GM12874 (cell line): ENCODE measurements around the gene RNF115.

Experiments used
- TF ChIP-seq, protein P1 (sequence below): IDR thresholded peaks from 2 replicates; pipeline ENCODE4 v1.5.1; 2011; ENCODE audit warnings: low read depth, mild to moderate bottlenecking, control low read depth, low read length, moderate library complexity; ENCODE audit not compliant: insufficient read depth

RNF115 gene

DNA sequence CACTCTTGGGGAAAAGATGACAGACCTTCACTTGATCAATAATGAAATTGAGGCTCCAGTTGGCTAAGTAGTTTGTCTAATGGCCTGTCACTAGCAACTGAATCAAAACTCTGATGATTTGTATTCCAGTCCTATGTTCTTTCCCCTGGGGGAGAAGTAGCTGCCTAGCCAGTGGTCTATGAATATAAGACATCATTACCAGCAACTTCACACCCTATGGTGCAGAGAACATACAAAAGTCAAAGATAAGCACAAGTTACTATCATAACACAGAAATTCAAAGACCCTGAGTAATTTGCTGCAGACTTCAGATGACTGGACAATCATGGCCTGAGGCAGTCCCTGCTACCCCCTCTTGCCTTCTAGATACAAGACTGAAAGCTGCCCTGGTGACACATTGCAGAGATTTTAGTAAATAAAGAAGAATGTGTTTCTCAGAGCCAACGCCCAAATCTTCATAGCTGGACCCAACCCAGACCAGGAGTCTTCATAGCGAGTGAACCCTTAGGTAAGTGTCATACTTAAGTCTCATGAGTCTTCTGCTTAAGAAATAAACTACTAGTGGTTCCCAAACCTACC is 117.7 kb downstream of the RNF115 start:
- TF ChIP-seq, protein P1, sequence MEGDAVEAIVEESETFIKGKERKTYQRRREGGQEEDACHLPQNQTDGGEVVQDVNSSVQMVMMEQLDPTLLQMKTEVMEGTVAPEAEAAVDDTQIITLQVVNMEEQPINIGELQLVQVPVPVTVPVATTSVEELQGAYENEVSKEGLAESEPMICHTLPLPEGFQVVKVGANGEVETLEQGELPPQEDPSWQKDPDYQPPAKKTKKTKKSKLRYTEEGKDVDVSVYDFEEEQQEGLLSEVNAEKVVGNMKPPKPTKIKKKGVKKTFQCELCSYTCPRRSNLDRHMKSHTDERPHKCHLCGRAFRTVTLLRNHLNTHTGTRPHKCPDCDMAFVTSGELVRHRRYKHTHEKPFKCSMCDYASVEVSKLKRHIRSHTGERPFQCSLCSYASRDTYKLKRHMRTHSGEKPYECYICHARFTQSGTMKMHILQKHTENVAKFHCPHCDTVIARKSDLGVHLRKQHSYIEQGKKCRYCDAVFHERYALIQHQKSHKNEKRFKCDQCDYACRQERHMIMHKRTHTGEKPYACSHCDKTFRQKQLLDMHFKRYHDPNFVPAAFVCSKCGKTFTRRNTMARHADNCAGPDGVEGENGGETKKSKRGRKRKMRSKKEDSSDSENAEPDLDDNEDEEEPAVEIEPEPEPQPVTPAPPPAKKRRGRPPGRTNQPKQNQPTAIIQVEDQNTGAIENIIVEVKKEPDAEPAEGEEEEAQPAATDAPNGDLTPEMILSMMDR, result no peak

DNA sequence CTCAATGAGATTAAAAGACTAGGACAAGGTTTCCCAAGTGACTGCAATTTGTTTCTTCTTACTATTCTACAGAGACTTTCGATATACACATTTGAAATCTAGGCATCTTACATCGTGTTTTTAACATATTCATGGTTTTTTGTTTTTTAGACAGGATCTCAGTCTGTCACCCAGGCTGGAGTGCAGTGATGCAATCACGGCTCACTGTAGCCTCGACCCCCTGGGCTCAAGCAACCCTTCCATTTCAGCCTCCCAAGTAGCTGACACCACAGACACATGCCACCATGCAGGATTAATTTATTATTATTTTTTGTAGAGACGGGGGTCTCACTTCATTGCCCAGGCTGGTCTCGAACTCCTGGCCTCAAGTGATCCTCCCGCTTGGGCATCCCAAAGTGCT is 118.3 kb downstream of the RNF115 start:
- TF ChIP-seq, protein P1, result no peak

DNA sequence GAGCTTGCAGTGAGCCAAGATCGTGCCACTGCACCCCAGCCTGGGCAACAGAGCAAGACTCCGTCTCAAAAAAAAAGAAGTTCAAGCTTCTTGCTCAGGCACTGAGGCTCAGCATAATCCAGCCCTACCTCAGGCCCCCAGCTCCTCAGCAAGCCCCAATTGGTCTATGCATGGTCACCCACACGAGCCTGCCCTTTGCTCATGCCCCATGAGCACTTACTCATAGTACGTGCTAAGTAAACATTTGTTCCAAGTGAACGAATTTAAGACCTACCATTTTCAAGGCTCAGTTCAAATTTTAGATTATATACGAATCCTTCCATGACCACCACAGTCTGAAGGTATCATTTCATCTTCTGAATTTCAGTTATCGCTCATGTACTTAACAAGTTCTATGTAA is 121.1 kb downstream of the RNF115 start:
- TF ChIP-seq, protein P1, result no peak

DNA sequence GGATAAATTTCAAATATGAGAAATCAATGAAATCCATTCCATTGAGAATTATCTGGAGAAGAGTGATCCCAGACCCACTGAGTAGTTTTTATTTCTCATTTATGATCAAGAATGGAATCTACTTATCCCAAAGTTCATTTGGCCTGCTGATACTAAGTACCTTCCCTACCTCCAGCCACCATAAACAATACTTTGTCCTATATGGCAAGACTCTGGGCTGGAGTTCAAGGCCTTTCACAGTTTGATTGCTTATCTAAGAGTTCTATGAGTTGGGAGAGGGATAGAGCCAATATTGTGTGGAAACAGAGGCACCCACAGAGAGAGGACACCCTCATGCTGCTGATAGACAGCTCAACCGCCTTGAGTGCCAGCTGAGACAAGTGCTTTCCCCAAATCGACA is 121.8 kb downstream of the RNF115 start:
- TF ChIP-seq, protein P1, result no peak

DNA sequence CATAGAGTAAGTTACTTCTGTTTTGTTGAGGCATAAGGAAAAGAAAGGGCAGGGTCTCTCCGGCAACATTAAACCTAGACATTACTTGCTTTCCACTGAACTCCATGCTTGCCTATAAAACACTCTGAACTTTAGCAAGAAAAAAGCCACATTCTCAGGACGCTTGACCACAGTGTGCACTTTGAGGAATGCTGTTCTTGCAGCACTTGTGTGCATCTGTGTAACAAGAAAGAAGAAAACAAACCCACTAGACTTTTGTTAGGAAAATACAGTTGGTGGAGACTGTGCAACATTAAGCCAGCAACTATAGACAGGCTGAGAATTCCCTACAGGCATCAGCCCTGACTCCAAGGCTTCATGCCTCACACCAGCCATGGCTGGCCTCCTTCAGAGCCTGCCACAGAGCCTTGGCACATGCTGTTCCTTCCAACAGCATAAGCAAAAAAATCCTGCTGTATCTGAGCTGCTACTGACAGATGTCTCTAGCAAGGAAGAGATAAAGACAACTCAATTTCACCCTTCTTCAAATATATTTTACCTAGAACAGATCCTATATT is 122.5 kb downstream of the RNF115 start:
- TF ChIP-seq, protein P1, result no peak

DNA sequence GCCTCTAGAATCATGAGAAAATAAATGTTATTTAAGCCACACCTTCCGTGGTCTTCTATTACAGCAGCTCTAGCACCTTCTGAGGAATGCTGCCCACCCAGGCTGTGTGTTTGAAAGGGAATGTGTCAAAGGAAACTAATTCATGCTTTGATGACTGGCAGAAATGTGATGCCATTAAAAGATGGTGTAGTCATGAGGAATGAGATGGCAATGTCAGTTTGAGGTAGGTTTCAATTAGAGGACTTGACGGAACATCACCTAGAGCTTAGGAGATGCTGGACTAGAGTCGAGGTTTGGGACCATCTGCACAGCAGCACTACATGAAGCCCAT is 127.3 kb downstream of the RNF115 start:
- TF ChIP-seq, protein P1, result no peak

DNA sequence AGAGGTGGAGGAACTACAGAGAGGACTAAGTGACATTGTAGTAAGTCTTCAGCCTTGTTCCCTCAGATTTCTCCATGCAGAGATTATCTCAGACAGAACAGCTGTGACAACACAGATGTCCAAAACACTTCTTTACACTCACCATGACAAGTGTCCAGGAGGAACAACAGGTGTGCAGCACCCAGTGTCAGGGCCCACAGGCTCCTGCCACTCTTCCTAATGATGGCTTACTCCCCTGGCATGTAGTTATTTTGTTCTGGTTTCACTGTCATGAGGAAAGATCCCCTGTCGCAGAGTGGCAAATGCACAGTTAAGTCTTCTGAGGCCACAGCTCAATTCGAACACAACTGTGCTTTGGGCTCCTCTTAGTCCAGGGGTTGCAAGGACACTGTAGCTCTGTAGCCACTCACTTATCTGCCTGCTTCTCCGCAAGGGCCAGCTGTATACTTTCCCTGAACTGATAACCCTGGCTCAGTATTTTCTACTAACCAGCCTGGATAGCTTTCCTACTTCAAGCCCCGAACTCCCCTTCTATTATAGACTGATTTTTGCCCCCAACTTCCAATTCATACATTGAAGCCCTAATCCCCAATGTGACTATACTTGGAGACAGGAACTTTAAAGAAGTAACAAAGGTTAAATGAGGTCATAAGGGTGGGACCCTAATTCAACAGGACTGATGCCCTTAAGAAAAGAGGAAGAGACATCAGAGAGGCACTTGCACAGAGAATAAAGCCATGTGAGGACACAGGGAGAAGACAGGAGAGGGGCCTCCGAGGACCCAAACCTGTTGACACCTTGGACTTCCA is 127.9 kb downstream of the RNF115 start:
- TF ChIP-seq, protein P1, result no peak
